Activated CD8-positive, alpha-beta memory T cell treated with anti-CD3 and anti-CD28 coated beads, Interleukin-2, amount 50 U/mL, for 4 hours (primary cell): ENCODE measurements around the gene MBOAT2.
A peak's percentile ranks its signal among the peaks of the same experiment; 100 is the strongest.

Experiments used
- DNase-seq: peaks from one replicate; pipeline ENCODE4 v3.0.0-alpha.2; 2020

The MBOAT2 gene

DNA sequence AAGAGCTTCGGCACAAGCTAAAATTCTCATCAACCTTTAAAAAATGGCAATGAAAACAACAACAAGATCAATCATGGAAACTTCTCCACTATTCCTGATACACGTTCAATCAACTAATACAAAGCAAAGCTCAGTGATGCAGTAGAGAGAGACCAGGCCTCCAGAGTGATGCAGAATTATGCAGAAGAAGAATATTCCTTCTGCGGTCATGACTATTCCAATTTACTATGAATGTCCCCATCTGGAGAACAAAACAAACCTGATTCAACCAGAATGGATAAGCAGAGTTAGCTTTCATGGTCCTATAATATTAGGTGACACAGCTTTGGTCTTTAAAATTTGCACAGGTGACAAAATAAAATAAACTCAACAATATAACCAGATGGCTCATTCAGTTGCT, 12.5 kb upstream of the MBOAT2 start:
- DNase-seq, result no peak

DNA sequence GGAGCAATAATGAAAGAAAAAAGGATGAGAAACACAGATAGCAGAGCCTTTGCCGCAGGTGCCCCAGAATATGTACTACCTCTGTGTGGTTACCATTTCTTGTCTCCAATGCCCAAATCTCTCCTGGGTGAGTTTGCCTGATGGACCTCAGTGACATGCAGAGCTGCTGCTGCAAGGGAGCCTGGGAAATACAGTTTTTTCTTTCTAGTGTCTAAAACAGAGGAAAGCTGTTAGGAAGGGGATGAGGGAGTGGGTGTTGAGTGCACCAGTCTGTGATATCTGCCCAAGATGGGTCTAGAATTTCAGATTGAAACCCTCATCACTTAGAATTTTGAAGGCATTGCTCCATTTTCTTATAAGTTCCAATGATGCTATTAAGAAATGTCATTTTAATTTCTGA, 9.9 kb upstream of the MBOAT2 start:
- no peak for DNase-seq

DNA sequence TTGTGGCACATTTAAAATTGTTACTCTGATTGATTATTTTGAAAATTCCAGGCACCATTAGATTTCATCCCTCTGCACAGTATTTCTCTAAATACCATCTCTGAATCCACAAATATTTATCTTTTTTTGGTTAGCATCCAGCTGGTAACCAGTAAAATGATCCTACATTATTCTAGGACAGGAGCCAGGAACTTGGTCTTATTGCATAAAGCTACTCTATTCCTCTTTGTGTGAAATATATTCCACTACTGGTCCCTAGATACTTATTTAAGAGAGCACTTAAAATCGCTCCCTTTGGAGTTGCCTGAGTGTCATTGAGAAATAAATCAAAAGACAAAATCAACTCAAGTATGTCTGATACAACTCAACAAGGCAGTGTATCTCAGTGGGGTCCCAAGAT, 7.4 kb upstream of the MBOAT2 start:
- DNase-seq, result no peak

DNA sequence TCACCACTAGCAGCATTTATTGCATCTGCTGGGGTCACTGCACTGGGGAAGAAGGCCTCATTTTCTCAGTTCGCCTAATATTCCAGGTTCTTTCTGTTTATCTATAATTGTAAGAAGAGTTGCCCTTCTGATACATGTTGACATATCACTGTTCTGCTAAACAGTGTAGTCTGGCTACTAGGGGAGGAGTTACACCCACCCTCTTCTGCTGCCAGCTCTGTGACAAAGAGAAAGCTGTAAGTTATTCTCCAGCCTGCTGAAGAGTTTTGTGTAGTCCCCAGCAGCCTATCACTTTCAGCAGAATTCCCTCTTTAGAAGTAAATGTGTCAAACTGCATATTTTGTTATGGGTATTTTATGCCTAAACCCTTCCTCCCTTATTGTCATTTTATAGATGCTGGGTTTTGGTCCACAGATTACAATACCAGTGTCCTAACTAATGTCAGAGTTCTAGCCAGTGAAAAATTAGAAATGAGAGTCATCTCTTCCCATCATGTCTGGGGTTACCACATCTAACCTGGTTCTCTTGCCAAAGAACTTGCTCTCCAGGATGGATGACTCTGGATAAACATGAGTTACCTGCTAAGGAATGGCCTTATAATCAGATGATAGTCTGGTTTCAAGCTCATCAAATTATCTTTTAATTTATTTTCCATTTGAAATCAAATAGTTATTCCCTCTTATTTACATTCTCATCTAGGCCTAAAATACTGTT, 5.6 kb upstream of the MBOAT2 start:
- DNase-seq, result no peak

DNA sequence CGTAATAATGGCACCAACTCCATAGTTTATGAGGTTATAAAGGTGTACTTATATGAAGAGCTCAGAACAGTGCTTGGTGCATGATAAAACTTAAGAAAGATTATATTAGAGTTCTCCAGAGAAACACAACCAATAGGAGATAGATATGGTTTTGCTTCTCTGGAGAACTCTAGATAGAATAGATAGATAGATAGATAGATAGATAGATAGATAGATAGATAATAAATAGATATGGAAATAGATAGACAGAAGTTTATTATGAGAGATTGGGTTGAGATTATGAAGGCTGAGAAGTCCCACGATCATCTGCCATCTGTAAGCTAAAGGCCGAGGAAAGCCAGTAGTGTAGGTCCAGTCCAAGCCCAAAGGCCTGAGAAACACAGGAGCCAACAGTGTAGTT, 2.9 kb upstream of the MBOAT2 start:
- DNase-seq, result no peak

DNA sequence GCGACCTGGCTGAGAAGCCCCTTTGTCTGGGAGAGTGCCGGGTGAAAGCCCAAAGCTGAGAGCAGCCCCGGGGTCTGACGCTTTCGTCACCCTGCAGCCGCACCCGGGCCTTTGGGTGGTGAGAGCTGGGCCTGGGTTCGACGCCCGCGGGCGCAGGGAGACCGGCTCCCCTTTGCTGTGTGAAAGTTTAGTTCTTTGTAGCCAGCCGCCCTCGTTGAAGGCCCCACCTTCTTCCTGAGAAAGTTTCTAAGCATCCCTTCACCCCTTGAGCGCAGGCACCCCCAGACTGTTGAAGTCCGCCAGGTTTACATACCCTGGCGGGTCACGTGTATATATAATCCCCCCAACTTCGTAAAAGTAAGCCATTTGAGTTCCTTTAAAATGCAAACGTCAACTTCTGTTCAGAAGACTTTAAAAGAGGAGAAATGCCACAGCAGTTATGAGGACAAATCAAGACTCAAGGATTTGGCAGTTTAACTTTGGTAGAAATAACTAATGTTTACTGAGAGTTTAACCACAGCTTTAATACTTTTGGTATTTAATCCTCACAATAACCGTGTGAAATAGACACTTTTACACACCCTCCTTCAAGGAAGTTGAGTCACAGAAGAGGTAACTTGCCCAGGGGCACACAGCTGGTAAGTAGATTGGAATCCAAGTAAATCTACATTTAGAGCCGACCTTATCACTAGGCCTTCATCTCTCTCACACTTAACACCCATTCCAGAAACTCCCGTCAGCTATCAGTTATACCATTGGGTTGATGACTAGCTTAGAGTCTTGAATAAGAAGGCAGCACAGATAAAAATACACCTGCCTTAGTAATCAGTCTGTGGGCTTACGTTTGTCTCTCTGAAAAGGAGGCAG, 1.1 kb upstream of the MBOAT2 start:
- no peak for DNase-seq

DNA sequence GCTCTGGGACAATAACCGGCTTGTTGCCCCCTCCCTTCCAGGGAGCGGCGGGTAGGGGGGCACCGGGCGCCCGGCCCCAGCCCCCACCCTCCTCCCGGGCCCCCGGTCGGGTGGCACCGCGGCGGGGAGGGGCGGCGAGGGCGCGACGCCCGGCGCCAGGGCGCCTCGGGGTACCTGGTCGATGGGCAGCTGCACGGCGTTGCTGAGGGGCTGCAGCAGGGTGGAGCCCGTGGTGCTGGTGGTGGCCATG, 193 bp downstream of the MBOAT2 start:
- DNase-seq, result no peak

DNA sequence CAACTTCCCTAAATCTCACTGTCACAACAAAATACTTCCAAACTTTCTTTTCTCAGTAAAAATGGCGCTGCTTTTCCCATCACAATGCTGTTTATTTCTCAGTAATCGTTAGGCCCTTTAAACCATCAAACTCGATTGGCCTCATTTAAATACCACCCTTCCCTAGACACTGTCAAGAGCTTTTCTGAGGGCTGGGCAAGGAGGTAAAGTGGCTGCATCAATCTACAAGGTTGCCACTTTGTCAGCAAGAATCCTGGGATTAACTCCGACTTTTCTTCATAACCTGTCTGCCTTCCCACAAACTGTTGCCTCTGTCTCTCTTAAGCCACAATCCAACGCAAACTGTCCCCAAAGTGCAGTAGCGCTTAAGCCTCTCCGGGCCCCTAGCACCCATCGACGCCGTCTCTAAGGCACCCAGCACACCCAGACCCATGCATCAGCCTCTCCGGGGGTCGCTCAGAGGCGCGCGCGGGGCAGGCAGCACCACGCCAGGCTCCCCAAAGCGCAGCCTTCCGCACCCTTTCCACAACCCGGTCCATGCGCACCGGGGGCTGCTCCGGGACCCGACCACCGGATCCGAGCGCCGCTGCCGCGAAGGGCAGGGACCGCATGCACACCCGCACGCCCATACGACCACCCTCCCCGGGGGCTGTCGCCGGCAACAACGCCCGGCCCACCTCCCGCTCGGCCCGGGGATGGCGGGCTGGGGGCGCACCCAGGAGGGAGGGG, 683 bp downstream of the MBOAT2 start:
- DNase-seq, result peak; percentile 16

DNA sequence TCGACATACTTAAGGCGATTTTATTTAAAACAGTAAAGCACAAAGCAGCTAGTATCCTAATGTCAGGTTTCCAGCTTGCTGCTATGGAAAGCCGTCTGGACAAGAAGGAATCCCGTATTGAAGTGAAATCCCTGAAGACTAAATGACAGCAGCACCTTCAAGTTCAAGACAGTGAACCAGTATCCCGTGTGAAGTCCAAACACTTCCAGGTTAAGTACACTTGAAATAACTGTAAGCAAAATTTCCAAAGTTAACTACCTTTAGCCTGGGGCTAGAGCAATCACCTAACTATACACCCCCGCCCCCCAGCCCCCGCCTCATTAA, 1.2 kb downstream of the MBOAT2 start:
- no peak for DNase-seq

DNA sequence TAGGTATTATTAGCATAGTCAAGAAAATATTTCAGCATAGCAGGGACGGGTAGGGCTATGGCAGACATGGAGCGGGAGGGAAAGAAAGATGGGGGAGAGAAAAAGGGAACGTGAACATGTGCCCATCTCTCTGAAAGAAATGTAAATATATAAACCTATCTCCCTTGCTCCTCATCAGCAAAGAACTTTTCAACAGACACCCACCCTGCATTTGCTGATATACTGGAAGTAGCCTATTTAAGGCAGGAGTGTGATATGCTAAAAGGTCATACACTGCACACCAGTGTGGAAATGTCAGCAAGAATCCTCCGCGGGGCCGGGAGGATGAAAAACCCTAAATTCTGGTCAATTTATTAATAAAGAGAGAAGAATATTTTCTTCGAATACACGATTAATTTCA, 1.7 kb downstream of the MBOAT2 start:
- no peak for DNase-seq

DNA sequence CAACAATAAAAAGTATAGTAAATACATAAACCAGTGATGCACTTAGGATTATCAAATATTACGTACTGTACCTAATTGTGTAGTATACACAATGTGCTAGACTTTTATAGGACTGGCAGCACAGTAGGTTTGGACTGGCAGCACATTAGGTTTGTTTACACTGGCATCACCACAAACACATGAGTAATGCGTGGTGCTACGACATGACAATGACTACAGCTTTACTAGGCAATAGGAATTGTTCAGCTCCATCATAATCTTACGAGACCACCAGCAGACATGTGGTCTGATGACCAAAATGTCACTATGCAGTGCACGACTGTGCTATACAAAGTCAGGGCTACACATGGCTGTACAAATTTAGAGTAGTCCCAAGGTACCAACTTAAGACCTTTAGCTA, 2.3 kb downstream of the MBOAT2 start:
- DNase-seq, result no peak

DNA sequence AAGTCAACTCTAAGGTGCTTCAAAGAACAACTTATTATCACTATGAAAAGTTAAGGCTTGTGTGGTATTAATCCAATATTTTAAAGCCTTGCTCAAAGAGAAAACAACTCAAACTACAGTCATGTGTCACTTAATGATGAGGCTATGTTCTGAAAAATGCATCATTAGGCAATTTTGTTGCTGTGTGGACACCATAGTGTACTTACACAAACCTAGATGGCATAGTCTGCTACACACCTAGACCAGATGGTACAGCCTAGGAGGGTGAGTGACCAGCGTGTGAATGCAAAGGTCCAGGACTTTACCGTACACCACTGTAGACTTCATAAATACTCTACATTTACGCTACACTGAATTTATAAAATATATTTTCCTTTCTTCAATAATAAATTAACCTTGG, 3.0 kb downstream of the MBOAT2 start:
- DNase-seq, result no peak

DNA sequence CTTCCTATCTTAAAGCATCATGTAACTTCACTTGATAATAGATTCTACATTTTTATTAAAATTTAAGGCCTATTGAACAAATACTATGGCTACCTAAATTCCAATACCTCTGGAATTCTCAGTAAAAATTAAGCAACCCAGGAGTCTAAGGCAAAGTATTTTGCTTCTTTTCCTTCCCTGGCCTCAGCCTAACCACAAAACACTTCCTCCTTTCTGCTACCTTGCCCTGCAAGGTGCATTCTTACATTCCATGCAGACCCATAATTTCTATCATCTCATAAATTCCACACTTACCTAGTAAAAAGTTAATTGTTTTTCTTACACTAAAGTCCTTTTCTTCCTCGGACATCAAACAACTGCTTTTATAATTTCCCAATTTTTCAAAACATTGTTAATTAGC, 3.7 kb downstream of the MBOAT2 start:
- DNase-seq, result no peak

DNA sequence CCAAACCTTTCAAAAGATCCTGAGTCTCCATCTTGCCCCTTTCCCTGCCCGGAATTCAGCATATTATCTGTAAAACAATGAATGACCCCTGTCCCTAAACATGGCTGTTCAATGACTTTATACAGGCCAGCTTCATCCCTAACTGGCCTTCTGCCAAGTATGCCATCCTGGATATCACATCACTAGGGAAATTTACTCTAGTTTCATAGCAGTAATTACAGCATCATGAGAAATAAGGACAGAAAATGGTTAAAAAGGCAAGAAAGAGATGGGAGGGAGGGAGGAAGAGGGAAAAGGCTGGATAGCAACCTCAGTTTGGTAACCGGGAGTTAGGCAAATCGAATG, 4.4 kb downstream of the MBOAT2 start:
- DNase-seq, result no peak

DNA sequence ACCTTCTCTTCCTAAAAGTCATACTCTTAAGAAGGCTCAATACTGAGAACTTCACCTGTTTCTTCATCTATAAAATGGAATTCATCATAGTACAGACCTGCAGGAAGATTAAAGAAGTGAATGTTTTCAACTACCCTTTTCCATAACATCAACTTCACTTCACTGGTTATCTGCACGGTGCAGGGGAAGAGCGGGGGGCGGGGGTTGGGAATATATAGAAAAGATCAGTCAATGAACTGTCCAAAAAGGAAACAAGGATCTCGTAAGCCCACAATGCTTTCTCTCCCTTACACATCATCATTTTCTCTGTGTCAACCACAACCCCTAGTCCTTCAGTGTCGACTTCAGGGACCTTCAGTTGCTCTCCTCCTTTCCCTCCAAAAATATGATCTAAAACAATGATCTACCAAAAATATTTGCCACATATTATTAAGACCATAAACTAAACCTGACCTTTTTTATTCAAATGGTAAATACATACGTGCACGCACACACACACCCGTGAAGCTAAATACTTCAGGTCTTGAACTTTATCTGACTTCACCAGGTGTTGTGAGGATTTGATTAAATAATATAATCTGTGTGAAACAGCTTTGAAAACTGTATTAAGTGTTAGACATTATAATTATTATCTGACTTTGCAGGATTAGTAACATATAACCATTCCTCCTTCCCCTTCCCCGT, 4.9 kb downstream of the MBOAT2 start:
- DNase-seq, result no peak

DNA sequence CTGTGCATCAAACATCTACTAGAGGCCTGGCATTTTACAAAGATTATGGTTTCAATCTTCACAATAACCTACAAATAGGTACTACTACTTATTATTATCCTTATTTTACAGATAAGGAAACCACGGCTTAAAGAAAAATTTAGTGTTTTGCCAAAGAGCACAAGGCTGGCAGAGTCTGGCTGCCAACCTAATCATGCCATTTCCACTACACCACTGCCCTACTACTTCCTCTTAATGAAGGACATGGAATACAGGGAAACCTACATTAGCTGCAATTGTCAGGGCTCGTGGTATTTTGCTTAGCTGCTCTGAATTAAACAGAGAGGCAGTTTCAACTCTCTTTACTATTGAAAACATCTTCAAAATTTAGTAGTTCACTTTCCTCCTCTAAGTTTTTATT, 5.9 kb downstream of the MBOAT2 start:
- DNase-seq, result no peak

DNA sequence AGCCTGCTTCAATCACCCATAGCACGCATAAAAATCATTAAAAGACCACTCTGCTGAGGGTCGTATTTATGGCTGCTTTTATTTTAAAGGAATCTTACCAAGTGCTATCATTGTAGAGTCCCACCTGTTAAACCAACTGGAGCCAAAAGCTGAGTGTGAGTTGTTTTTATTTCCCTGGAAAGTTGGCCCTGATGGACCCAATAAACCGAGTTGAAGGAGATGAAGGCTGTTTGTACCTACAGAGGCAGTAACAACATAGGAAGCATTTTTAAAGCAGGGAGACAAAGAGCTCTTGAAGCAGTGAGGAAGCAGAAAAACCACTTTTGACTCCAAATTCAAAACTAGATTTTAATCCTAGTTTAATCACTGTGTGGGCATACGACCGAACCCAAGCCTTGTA, 6.4 kb downstream of the MBOAT2 start:
- DNase-seq, result no peak

DNA sequence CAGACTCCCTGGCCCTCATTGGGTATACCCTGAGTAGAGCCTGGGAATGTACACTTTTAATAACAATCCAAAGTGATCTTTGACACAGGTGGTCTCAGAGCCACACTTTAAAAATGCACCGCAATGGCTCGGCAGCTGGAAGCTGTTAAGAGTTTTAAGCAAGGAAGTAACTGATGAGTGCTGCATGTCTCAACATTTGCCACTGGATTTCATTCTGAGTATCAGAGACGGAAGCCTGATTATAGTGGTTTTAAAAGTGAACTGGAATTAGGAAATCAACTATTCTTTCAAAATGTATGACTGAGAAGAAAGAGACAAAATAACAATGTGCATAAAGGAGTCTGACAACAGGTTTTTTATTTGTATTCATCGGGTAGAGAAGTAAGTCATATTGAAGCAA, 7.5 kb downstream of the MBOAT2 start:
- DNase-seq, result no peak

DNA sequence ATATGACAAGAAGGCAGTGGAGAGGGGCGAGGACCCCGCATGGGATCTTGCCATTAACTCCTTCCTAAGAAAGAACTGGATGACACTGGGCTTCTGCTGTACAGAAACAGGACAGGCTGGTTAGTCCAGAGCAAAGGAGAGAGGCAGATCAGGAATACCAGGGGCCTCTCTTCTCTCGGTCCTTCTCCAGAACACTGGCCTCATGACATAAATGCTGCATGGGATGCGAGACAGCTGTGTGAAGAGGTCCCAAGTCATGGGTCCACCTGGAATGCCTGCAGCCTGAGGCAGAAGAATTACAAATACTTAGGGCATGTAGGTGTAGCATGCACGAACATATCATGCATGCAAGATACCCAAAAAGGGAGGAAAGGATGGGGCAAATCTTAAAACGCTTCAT, 9.1 kb downstream of the MBOAT2 start:
- no peak for DNase-seq

DNA sequence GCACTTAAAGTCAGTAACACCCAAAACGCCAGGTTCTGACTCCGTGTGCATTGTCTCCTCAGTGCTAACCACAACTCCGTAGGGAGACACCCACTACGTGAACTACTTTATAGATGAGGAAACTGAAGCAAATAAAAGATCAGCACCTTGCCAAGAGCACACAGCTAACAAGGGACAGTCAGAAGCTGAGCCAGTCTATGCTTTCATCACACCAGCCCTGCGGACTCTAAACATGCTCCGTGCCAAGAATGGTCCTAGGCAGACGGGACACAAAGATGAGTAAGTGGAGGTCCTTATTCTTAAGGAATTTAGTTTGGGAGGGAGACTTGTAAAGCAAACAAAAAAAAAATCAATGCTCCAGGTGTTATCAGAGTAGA, 9.6 kb downstream of the MBOAT2 start:
- DNase-seq, result no peak

DNA sequence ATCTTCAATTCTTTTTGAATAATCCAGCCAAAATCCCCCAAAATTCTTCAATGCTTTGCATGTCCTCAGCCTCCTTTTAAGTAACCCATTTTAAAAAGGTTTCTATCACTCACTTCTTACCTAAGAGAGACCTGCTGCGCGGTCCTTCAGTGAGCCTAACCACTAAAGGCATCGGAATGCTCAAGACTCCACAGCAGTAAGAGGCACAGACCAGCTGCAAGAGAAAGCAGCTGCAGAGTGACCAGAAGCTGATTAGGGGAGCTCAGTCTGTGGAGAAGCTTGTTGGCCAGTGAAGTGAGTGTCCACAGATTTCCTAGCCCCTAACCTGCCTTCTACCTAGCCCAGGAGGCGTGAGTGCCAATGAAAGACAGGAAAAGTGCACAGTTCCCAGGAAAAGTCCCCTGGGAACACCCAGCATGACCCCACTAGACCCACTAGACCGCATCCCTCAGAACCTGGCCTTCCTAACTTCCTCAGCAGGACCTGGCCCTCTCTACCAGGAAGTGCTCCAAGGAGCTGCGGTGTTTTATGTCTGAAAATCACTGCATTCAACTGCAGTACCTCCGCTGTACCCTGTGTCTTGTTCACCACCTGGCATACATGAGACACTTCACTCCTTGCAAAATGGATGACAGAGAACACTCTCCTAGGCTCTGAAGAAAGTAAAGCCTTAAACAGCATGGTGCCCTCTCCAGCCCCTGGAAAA, 10.1 kb downstream of the MBOAT2 start:
- no peak for DNase-seq

DNA sequence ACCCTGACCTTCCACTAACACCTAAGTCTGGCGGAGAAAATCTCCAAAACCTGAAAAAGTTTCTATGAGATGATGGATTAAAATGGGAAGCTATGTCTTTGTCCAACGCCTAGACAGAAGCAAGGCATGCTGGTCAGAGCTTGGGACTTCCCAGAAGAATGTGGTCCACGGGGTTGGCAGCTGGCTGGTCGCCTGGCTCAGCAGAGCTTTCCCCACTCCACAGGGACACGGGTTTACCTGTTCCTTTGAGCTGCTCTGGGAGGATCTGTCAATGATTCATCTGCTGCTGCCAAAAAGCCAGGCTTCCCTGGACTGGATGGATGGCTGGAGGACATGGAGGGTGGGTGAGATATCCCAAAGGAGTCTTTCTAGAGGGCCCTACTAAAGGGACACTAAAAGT, 10.8 kb downstream of the MBOAT2 start:
- no peak for DNase-seq

DNA sequence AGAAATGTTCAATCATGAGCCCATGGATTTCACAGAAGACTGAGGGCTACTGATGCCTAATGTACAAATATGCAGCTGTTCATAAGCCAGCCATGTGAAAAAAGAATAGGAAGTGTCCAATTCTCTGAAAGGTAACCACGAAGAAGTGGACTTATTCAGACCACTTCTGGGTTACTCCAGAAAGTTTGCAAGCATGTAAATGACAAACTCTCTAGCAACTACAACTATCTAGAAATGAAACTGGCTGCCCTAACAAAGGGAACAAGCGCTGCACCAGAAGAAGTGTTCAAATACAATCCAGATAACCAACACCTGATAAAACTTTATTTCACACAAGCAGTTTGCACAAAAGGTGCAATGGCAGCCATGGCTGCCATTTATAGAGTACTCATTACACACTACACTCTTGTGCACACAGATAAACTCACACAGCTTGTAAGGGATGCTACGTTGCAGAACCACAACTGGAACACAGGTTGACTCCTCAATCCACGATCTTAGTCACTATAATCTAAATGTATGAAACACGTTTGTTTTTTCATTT, 13.9 kb downstream of the MBOAT2 start:
- DNase-seq, result no peak
